Endothelial cell (in vitro differentiated cells): Measurements from ENCODE around the gene JAGN1. TPM values are rescaled to one million over a fixed set of nuclear protein-coding genes. Genes with fewer than 3 reads are reported as not detected.
"Not testable (repeated sequence)": the region's sequence is repeated elsewhere in the genome, so short reads cannot be mapped to it uniquely, and the experiment has no call there.

Experiments
- DNase-seq: peaks from one replicate; pipeline ENCODE4 v3.0.0; 2021; ENCODE audit warnings: low spot score
- H3K27ac Mint-ChIP-seq: one replicate; pipeline ENCODE4 v1.8.0; 2021; ENCODE audit warnings: mixed read lengths, inconsistent platforms; ENCODE audit not compliant: unreplicated experiment
- H3K27me3 Mint-ChIP-seq: one replicate; pipeline ENCODE4 v1.8.0; 2021; ENCODE audit warnings: mild to moderate bottlenecking, moderate library complexity, mixed read lengths, inconsistent platforms; ENCODE audit not compliant: unreplicated experiment
- H3K36me3 Mint-ChIP-seq: one replicate; pipeline ENCODE4 v1.8.0; 2021; ENCODE audit warnings: mild to moderate bottlenecking, low read depth, mixed read lengths, inconsistent platforms; ENCODE audit not compliant: unreplicated experiment
- H3K4me1 Mint-ChIP-seq: one replicate; pipeline ENCODE4 v1.8.0; 2021; ENCODE audit warnings: mild to moderate bottlenecking, mixed read lengths, inconsistent platforms; ENCODE audit not compliant: unreplicated experiment
- H3K4me3 Mint-ChIP-seq: one replicate; pipeline ENCODE4 v1.8.0; 2021; ENCODE audit warnings: mild to moderate bottlenecking, mixed read lengths, inconsistent platforms; ENCODE audit not compliant: unreplicated experiment
- H3K9me3 Mint-ChIP-seq: one replicate; pipeline ENCODE4 v1.8.0; 2021; ENCODE audit warnings: mixed read lengths, inconsistent platforms; ENCODE audit not compliant: unreplicated experiment
- total RNA-seq: library from RNA; stranded (reverse); fragmentation: NEBNext Ultra II Directional; extraction: Animal tissue kit (Norgen Biotek cat#: 25700); gene quantifications from one replicate; pipeline ENCODE4 v1.2.1, GENCODE V29; 2021; ENCODE audit not compliant: unreplicated experiment
- TF ChIP-seq, protein P1 (sequence below): fragments of 200-600 bp; sonication (generic); IDR thresholded peaks from one replicate; pipeline ENCODE4 v1.5.0; 2021; ENCODE audit warnings: antibody characterized with exemption; ENCODE audit not compliant: unreplicated experiment

The JAGN1 gene
- total RNA-seq, 1 donor from 2014 or later = 26.6 TPM

DNA sequence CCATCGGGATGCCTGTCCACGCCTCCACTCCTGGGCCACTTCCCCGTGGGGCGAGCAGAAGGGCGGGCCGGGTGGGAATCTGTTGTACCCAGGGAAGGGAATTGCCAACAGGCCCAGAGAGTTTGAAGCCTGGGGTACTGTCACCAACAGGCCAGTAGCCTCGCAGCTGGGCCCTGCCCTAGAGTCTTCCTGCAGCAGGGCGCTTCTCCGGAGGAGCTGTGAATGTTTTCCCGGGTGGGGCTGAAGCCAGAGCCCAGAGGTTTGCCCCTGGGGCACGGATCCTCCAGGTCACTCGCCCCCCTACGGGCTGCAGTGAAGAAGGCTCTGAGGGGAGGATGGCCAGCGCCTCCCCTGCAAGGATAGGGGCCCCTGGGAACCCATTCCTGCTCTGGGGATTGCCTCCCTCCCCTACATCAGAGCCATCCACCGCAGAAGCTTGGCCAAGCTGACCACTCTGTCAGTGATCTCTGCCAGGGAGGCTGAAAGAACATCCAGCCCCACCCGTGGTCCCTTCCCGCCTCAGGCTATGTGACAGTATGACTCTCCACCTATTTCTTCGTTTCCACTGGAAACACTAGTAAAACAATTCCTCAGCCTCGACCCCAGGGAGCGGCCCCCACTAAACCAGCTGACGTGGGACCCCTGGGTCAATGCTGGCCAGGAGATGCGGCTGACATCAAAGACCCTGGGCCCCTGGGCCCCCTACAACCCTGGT, 27.2 kb upstream of the JAGN1 start:
- Mint-ChIP-seq H3K4me3 (no peak overlapping the region), H3K27me3 (peaks cover 6% of the 10 kb centered on the region), H3K9me3 (no peaks in the 10 kb centered on the region), H3K36me3 (no peaks in the 10 kb centered on the region), H3K27ac (no peak overlapping the region), H3K4me1 (no peaks in the 10 kb centered on the region)
- TF ChIP-seq, protein P1, sequence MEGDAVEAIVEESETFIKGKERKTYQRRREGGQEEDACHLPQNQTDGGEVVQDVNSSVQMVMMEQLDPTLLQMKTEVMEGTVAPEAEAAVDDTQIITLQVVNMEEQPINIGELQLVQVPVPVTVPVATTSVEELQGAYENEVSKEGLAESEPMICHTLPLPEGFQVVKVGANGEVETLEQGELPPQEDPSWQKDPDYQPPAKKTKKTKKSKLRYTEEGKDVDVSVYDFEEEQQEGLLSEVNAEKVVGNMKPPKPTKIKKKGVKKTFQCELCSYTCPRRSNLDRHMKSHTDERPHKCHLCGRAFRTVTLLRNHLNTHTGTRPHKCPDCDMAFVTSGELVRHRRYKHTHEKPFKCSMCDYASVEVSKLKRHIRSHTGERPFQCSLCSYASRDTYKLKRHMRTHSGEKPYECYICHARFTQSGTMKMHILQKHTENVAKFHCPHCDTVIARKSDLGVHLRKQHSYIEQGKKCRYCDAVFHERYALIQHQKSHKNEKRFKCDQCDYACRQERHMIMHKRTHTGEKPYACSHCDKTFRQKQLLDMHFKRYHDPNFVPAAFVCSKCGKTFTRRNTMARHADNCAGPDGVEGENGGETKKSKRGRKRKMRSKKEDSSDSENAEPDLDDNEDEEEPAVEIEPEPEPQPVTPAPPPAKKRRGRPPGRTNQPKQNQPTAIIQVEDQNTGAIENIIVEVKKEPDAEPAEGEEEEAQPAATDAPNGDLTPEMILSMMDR = no peak
- DNase-seq = no peak

DNA sequence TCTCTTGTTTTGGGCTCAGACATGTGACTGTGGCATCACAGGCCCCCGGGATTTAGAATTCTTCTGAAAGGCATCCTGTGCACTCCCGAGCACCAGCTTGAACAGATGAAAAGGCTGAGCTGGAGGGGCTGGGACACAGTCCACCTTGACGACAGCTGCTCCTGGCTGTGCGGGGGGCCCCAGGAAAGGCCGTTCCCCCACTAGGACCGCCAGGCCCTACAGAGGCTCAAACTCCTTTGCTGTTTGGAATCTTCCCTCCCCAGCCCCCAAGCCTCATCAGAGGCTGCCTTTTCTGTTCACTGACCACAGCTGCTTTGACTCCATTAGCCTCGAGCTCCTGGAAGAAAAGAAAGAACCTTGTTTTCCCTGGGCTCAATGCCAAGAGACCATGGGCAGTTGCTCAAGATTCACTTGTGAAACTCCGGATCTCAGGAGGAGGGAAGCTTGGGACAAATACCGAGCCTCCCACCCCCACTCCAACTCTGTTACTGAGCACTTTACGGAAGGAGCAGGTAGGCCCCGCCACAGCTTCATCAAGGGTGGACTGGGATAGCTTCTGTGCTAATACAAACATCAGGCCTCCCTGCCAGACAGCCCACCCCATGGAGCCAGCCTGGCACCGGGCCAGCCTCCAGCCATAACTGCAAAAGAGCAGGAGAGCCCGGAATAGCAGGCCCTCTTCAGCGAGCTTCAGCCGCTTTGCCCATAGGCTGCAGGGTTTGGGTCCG, 26.0 kb upstream of the JAGN1 start:
- H3K9me3 Mint-ChIP-seq = no peaks in the 10 kb centered on the region
- TF ChIP-seq, protein P1 = no peak

DNA sequence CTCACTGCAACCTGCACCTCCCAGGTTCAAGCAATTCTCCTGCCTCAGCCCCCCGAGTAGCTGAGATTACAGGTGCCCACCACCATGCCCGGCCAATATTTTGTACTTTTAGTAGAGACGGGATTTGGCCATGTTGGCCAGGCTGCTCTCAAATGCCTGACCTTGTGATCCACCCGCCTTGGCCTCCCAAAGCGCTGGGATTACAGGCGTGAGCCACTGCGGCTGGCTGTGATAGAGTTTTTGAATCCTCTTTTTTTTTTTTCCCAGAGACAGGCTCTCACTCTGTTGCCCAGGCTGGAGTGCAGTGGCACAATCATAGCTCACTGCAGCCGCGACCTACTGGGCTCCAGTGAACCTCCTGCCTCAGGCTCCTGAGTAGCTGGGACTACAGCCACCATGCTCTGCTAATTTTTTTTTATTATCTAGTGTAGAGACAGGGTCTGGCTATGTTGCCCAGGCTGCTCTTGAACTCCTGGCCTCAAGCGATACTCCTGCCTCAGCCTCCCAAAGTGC, 25.2 kb upstream of the JAGN1 start:
- not testable (repeated sequence) for H3K36me3 Mint-ChIP-seq, H3K4me3 Mint-ChIP-seq, H3K4me1 Mint-ChIP-seq, DNase-seq, H3K9me3 Mint-ChIP-seq, H3K27ac Mint-ChIP-seq, H3K27me3 Mint-ChIP-seq

More for the DNA sequence above, 26.0 kb upstream of the JAGN1 start:
- no peak overlapping the region for H3K4me3 Mint-ChIP-seq
- no peaks in the 10 kb centered on the region for H3K36me3 Mint-ChIP-seq
- no peaks in the 10 kb centered on the region for H3K4me1 Mint-ChIP-seq
- H3K27me3 Mint-ChIP-seq = peaks cover 6% of the 10 kb centered on the region
- no peak for DNase-seq
- H3K27ac Mint-ChIP-seq = no peak overlapping the region

DNA sequence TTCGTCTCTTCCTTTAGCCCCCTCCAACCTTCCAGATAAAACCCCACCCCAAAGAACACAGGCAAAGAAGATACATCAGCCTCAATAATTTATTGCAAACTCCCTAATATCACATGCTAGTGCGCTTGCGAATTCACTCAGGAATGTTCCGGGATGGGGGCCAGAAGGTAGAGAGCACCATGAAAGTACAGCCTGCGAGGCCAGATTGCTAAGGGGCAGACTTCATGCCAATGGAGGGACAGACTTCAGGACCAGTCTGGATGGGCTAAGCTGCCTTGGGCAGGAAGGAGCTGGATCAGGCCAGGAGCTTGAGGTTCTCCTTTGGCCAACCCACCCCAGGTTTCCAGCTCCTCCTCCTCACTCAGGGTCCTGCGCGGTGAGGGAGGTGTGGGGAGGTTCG, 23.8 kb upstream of the JAGN1 start:
- Mint-ChIP-seq H3K9me3 (no peaks in the 10 kb centered on the region), H3K27ac (no peak overlapping the region), H3K27me3 (peaks cover 6% of the 10 kb centered on the region), H3K36me3 (no peaks in the 10 kb centered on the region), H3K4me3 (no peak overlapping the region), H3K4me1 (no peaks in the 10 kb centered on the region)
- no peak for DNase-seq
- TF ChIP-seq, protein P1 = no peak

DNA sequence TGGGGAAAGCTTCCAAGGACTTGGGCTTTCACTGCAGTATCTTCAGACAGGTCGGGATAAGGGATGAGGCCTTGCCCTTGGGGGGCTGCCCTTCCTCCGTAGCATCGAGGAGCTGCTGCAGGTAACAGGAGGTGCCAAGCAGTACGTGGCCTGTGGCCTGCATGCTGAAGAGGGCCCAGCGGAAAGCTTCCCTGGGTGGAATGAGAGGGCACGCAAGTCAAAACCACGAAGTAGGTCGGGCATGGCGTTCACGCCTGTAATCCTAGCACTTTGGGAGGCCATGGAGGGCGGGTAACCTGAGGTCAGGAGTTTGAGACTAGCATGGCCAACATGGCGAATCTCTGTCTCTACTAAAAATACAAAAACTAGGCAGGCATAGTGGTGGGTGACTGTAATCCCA, 23.3 kb upstream of the JAGN1 start:
- Mint-ChIP-seq H3K9me3 (no peaks in the 10 kb centered on the region), H3K36me3 (no peaks in the 10 kb centered on the region), H3K27me3 (peaks cover 4% of the 10 kb centered on the region), H3K4me1 (no peaks in the 10 kb centered on the region), H3K4me3 (no peak overlapping the region), H3K27ac (no peak overlapping the region)
- TF ChIP-seq, protein P1 = no peak
- no peak for DNase-seq
